Measurements from ENCODE around the gene MRPS26. TPM values are rescaled to one million over a fixed set of nuclear protein-coding genes. Genes with fewer than 3 reads are reported as not detected.

Gene MRPS26
- total RNA-seq, 3 donors from 2014 or later (not counting 1 experiment from before 2014, with no cell fraction given), result 17.5 to 21.3 (median 19.1) TPM

- Histone ChIP-seq H3K4me1 (ENCODE audit: control insufficient read depth, insufficient read depth, low read length) (peaks cover 22% of the 10 kb centered on the region), H3K36me3 (ENCODE audit: control insufficient read depth, insufficient read depth, low read length) (peaks cover 17% of the 10 kb centered on the region), H3K9me3 (ENCODE audit: control insufficient read depth, insufficient read depth, low read length) (no peaks in the 10 kb centered on the region), H3K4me3 (ENCODE audit: low read length) (peak overlapping the region; percentile 63), H3K27me3 (ENCODE audit: control insufficient read depth, insufficient read depth, low read length) (no peaks in the 10 kb centered on the region), H3K27ac (ENCODE audit: low read length) (no peak overlapping the region)
- DNase-seq, result no peak
- Mint-ChIP-seq H3K36me3 (no peaks in the 10 kb centered on the region), H3K9me3 (no peaks in the 10 kb centered on the region), H3K27me3 (ENCODE audit: low read depth in 2 of 2) (no peaks in the 10 kb centered on the region), H3K4me1 (peaks cover 13 to 26% of the 10 kb centered on the region in 2 donors), H3K4me3 (peak overlapping the region; percentile 87), H3K27ac (peak overlapping the region in 1 of 2 donors; percentile 86)
- WGBS (ENCODE audit: insufficient coverage), result 52% methylated on average over 39 of the region's 39 CpGs
- no peak for ATAC-seq
- TF ChIP-seq, protein P1, sequence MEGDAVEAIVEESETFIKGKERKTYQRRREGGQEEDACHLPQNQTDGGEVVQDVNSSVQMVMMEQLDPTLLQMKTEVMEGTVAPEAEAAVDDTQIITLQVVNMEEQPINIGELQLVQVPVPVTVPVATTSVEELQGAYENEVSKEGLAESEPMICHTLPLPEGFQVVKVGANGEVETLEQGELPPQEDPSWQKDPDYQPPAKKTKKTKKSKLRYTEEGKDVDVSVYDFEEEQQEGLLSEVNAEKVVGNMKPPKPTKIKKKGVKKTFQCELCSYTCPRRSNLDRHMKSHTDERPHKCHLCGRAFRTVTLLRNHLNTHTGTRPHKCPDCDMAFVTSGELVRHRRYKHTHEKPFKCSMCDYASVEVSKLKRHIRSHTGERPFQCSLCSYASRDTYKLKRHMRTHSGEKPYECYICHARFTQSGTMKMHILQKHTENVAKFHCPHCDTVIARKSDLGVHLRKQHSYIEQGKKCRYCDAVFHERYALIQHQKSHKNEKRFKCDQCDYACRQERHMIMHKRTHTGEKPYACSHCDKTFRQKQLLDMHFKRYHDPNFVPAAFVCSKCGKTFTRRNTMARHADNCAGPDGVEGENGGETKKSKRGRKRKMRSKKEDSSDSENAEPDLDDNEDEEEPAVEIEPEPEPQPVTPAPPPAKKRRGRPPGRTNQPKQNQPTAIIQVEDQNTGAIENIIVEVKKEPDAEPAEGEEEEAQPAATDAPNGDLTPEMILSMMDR (IDR thresholded peaks at IDR 0.05), result no peak
- intact Hi-C loops (cut with micrococcal nuclease), result no loop called here
Observed at GRCh38 chr20:3046677-3047462, 1.0 kb downstream of the MRPS26 start.

DNA sequence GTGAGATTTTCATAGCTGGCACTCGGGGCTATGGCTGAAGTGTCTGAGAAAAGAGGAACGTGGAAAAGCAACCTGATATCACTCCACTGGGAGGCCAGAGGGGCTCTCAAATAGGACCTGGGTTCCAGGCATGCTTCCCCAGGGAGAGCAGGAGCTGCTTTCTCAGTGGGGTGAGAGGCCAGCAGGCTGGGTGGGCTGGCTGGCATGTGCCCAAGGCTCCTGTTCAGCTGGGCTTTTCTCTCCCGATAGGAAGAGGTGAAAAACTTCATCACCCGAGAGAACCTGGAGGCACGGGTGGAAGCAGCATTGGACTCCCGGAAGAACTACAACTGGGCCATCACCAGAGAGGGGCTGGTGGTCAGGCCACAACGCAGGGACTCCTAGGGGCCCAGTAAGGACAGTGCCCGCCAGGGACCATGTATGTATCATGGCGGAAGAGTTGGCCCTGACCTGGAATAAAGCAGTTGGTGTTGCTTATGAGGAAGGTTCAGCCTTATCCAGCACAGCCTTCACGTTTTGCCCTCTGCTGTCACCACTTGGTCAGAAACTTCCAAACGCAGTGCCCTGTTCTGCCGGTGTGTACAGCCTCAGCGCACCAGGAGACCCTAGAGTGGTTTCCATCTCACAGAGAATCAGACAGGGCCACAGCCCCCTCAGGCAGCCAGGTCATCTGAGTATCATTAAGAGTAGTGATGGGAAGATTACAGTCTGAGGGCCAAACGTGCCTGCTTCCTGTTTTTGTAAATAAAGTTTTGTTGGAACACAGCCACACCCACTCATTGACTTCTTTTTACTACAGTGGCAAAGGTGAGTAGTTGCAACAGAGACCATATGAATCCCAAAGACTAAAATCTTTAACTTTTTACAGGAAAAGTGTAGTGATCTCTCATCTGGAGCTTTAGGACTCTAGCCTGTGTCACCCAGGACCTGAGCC, 1.9 kb downstream of the MRPS26 start:
- intact Hi-C loops (cut with micrococcal nuclease), result no loop called here
- Histone ChIP-seq H3K4me3 (ENCODE audit: low read length) (no peak overlapping the region), H3K9me3 (ENCODE audit: control insufficient read depth, insufficient read depth, low read length) (no peaks in the 10 kb centered on the region), H3K27me3 (ENCODE audit: control insufficient read depth, insufficient read depth, low read length) (no peaks in the 10 kb centered on the region), H3K27ac (ENCODE audit: low read length) (no peak overlapping the region), H3K4me1 (ENCODE audit: control insufficient read depth, insufficient read depth, low read length) (peaks cover 22% of the 10 kb centered on the region), H3K36me3 (ENCODE audit: control insufficient read depth, insufficient read depth, low read length) (peaks cover 17% of the 10 kb centered on the region)
- peak overlapping the region; percentile 60 for H3K4me3 Mint-ChIP-seq
- no peak for ATAC-seq
- no peak for DNase-seq
- H3K27me3 Mint-ChIP-seq (ENCODE audit: low read depth in 2 of 2), result no peaks in the 10 kb centered on the region
- WGBS (ENCODE audit: insufficient coverage), result 96% methylated on average over 13 of the region's 14 CpGs
- H3K36me3 Mint-ChIP-seq, result no peaks in the 10 kb centered on the region
- TF ChIP-seq, protein P1 (IDR thresholded peaks at IDR 0.05), result no peak
- peaks cover 13 to 26% of the 10 kb centered on the region in 2 donors for H3K4me1 Mint-ChIP-seq
- no peak overlapping the region for H3K27ac Mint-ChIP-seq
- H3K9me3 Mint-ChIP-seq, result no peaks in the 10 kb centered on the region

- Mint-ChIP-seq H3K9me3 (no peaks in the 10 kb centered on the region), H3K4me1 (peaks cover 6 to 12% of the 10 kb centered on the region in 2 donors), H3K27me3 (ENCODE audit: low read depth in 2 of 2) (no peaks in the 10 kb centered on the region), H3K36me3 (no peaks in the 10 kb centered on the region), H3K27ac (no peak overlapping the region), H3K4me3 (no peak overlapping the region)
- peaks cover 12% of the 10 kb centered on the region for H3K4me1 ChIP-seq (ENCODE audit: control insufficient read depth, insufficient read depth, low read length)
- no peaks in the 10 kb centered on the region for H3K9me3 ChIP-seq (ENCODE audit: control insufficient read depth, insufficient read depth, low read length)
- no peak for ATAC-seq
- intact Hi-C loops (cut with micrococcal nuclease), result loop anchor here (5.0 kb wide), 1 partner anchor 106 kb away; the partner anchor contains the start of genes FASTKD5 and UBOX5
- no peak for DNase-seq
- H3K27ac ChIP-seq (ENCODE audit: low read length), result no peak overlapping the region
- no peak overlapping the region for H3K4me3 ChIP-seq (ENCODE audit: low read length)
- TF ChIP-seq, protein P1 (IDR thresholded peaks at IDR 0.05), result no peak
- WGBS (ENCODE audit: insufficient coverage), result 88% methylated on average over 6 of the region's 7 CpGs
- H3K36me3 ChIP-seq (ENCODE audit: control insufficient read depth, insufficient read depth, low read length), result peaks cover 17% of the 10 kb centered on the region
- no peaks in the 10 kb centered on the region for H3K27me3 ChIP-seq (ENCODE audit: control insufficient read depth, insufficient read depth, low read length)
Observed at GRCh38 chr20:3051385-3052019, 5.7 kb downstream of the MRPS26 start.

Data from natural killer cell (primary cell).